HCT116 (cell line): Measurements from ENCODE around the gene PTX4. TPM values are rescaled to one million over a fixed set of nuclear protein-coding genes. Genes with fewer than 3 reads are reported as not detected.

Source experiments
- ATAC-seq: fragments of 200-7000 bp; cut with Tn5 transposase; 2 replicates; pipeline ENCODE4 v1.9.1; 2020; ENCODE audit warnings: mild to moderate bottlenecking, moderate library complexity
- BruUV-seq: library from RNA; stranded (reverse); fragments of 400-500 nt; replicated peaks from 2 replicates; lab custom pipeline; 2021; lab: Mats Ljungman, UMichigan
- CTCF ChIA-PET: fragments of 300-600 bp; sonication (Branson Sonifier 250); formaldehyde crosslinking; loops from one replicate; lab custom pipeline; 2021; ENCODE audit warnings: antibody characterized with exemption; lab: Charles Lee
- POLR2A ChIA-PET: fragments of 300-600, 350-600 bp; sonication (Branson Sonifier 250); formaldehyde crosslinking; loops from one replicate; lab custom pipeline; 2021; ENCODE audit warnings: antibody characterized with exemption; lab: Charles Lee
- RAD21 ChIA-PET, 2 experiments: fragments of 300-600 bp; sonication (Branson Sonifier 250); formaldehyde crosslinking; loops; one replicate each; lab custom pipeline; 2023; ENCODE audit warnings: low total read pairs in 2 of 2; ENCODE audit not compliant: uncharacterized antibody in 2 of 2, unreplicated experiment in 2 of 2, low non-redundant PET in 1 of 2; lab: Charles Lee
- DNase-seq: peaks from one replicate; pipeline ENCODE4 v3.0.0-alpha.2; 2010; ENCODE audit warnings: low read depth, low spot score
- H2AFZ ChIP-seq: fragments of 200-600 bp; shearing (Covaris generic), sonication (generic); 2 replicates; pipeline ENCODE4 v1.6.1; 2017; ENCODE audit warnings: low read depth, mixed run types, mixed read lengths, antibody characterized with exemption, low read length; ENCODE audit not compliant: poor library complexity, severe bottlenecking
- H3K27ac ChIP-seq: 2 replicates; pipeline ENCODE4 v1.5.1; 2012; ENCODE audit warnings: low read depth, low read length
- H3K27me3 ChIP-seq: fragments of 200-600 bp; sonication (generic); 2 replicates; pipeline ENCODE4 v1.6.1; 2016; ENCODE audit warnings: mixed run types, low read length, mixed read lengths; ENCODE audit not compliant: insufficient read depth
- H3K36me3 ChIP-seq, 2 experiments: fragments of 200-500 bp in 1 of 2; fragments of 200-600 bp in 1 of 2; sonication (Bioruptor generic) in 1 of 2; sonication (generic) in 1 of 2; 2 replicates each; pipeline versions ENCODE4 v1.5.1 to v1.6.1; 2014 to 2016; ENCODE audit warnings: low read length in 2 of 2, inconsistent platforms in 1 of 2, mixed read lengths in 1 of 2, mixed run types in 1 of 2; ENCODE audit not compliant: insufficient read depth in 2 of 2, control insufficient read depth in 1 of 2
- H3K4me1 ChIP-seq, 2 experiments: fragments of 200-600 bp in 1 of 2; sonication (generic) in 1 of 2; 2 replicates each; pipeline versions ENCODE4 v1.5.1 to v1.6.1; 2012 to 2017; ENCODE audit warnings: low read length in 2 of 2, inconsistent platforms in 1 of 2, mild to moderate bottlenecking in 1 of 2, mixed read lengths in 1 of 2, mixed run types in 1 of 2, moderate library complexity in 1 of 2; ENCODE audit not compliant: insufficient read depth in 2 of 2, control insufficient read depth in 1 of 2
- H3K4me2 ChIP-seq: fragments of 200-600 bp; sonication (generic); 2 replicates; pipeline ENCODE4 v1.6.1; 2017; ENCODE audit warnings: mixed run types, low read length, mixed read lengths
- H3K4me3 ChIP-seq, 2 experiments: fragments of 200-600 bp in 1 of 2; sonication (generic) in 1 of 2; replicated peaks in 1 of 2; 2 replicates each; pipeline ENCODE4 v1.5.1; 2011 to 2016; ENCODE audit warnings: low read length in 2 of 2, control low read depth in 1 of 2, low read depth in 1 of 2, mild to moderate bottlenecking in 1 of 2, mixed read lengths in 1 of 2, mixed run types in 1 of 2
- H3K79me2 ChIP-seq: fragments of 200-600 bp; sonication (generic); 2 replicates; pipeline ENCODE4 v1.6.1; 2017; ENCODE audit warnings: mild to moderate bottlenecking, mixed run types, low read length, moderate library complexity, mixed read lengths; ENCODE audit not compliant: insufficient read depth
- H3K9ac ChIP-seq: fragments of 200-600 bp; sonication (generic); 2 replicates; pipeline ENCODE4 v1.6.1; 2016; ENCODE audit warnings: low read length, mixed read lengths
- H3K9me2 ChIP-seq: fragments of 200-600 bp; sonication (generic), shearing (Covaris generic); 2 replicates; pipeline ENCODE4 v1.6.1; 2017; ENCODE audit warnings: mixed run types, mild to moderate bottlenecking, moderate library complexity; ENCODE audit not compliant: insufficient read depth
- H3K9me3 ChIP-seq, 2 experiments: fragments of 200-500 bp in 1 of 2; fragments of 200-600 bp in 1 of 2; sonication (Bioruptor generic) in 1 of 2; sonication (generic) in 1 of 2; 2 replicates each; pipeline ENCODE4 v1.6.1; 2014 to 2017; ENCODE audit warnings: low read length in 2 of 2, mixed read lengths in 2 of 2, inconsistent platforms in 1 of 2, low read depth in 1 of 2, mild to moderate bottlenecking in 1 of 2, mixed run types in 1 of 2, moderate library complexity in 1 of 2; ENCODE audit not compliant: control insufficient read depth in 1 of 2, insufficient read depth in 1 of 2
- H4K20me1 ChIP-seq: fragments of 200-600 bp; sonication (generic), shearing (Covaris generic); 2 replicates; pipeline ENCODE4 v1.6.1; 2017; ENCODE audit warnings: mixed run types, mild to moderate bottlenecking, moderate library complexity; ENCODE audit not compliant: insufficient read depth
- EGR1 ChIP-seq: IDR thresholded peaks from 2 replicates; pipeline ENCODE4 v1.6.1; 2012; ENCODE audit warnings: low read depth
- FOSL1 ChIP-seq: IDR thresholded peaks from 2 replicates; pipeline ENCODE4 v1.6.1; 2012; ENCODE audit warnings: low read depth
- POLR2AphosphoS5 ChIP-seq: IDR thresholded peaks from 2 replicates; pipeline ENCODE4 v1.6.1; 2011; ENCODE audit warnings: mild to moderate bottlenecking, low read depth, low read length, moderate library complexity
- SIN3A ChIP-seq: IDR thresholded peaks from 2 replicates; pipeline ENCODE4 v1.6.1; 2012; ENCODE audit warnings: low read depth
- SRF ChIP-seq: IDR thresholded peaks from 2 replicates; pipeline ENCODE4 v1.6.1; 2012; ENCODE audit warnings: low read depth
- TCF7L2 ChIP-seq: IDR thresholded peaks from 2 replicates; pipeline ENCODE4 v1.7.0; 2011; ENCODE audit warnings: borderline replicate concordance, inconsistent platforms; ENCODE audit not compliant: insufficient read depth, insufficient read length; ENCODE audit errors: extremely low read depth
- intact Hi-C: fragments of 100-400 bp; cut with micrococcal nuclease; formaldehyde crosslinking; loops from 2 replicates; pipeline ENCODE4 v1.10.0; 2022
- total RNA-seq: library from RNA; stranded (reverse); gene quantifications from one replicate; pipeline ENCODE4 v1.2.1, GENCODE V29; 2021; ENCODE audit not compliant: unreplicated experiment
- TF ChIP-seq, protein P1 (sequence below): IDR thresholded peaks from 2 replicates; pipeline ENCODE4 v1.6.1; 2011; ENCODE audit warnings: mild to moderate bottlenecking, low read length, moderate library complexity; ENCODE audit not compliant: insufficient replicate concordance; ENCODE audit errors: extremely low read depth
- TF ChIP-seq, protein P2 (sequence below): IDR thresholded peaks from 2 replicates; pipeline ENCODE4 v1.6.1; 2012

PTX4 gene
- total RNA-seq, 1 experiment from 2014 or later: not detected

- ATAC-seq: no peak
- no peak overlapping the region for H3K9ac ChIP-seq
- intact Hi-C loops: no loop called here
- no peaks in the 10 kb centered on the region for H3K4me1 ChIP-seq
- H3K4me2 ChIP-seq: no peak overlapping the region
- ChIA-PET RAD21 (no interaction called here), CTCF (no interaction called here), POLR2A (no interaction called here)
- TF ChIP-seq, protein P1, sequence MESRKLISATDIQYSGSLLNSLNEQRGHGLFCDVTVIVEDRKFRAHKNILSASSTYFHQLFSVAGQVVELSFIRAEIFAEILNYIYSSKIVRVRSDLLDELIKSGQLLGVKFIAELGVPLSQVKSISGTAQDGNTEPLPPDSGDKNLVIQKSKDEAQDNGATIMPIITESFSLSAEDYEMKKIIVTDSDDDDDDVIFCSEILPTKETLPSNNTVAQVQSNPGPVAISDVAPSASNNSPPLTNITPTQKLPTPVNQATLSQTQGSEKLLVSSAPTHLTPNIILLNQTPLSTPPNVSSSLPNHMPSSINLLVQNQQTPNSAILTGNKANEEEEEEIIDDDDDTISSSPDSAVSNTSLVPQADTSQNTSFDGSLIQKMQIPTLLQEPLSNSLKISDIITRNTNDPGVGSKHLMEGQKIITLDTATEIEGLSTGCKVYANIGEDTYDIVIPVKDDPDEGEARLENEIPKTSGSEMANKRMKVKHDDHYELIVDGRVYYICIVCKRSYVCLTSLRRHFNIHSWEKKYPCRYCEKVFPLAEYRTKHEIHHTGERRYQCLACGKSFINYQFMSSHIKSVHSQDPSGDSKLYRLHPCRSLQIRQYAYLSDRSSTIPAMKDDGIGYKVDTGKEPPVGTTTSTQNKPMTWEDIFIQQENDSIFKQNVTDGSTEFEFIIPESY: no peak
- no peak for TF ChIP-seq SRF
- TF ChIP-seq FOSL1: no peak
- TF ChIP-seq, protein P2, sequence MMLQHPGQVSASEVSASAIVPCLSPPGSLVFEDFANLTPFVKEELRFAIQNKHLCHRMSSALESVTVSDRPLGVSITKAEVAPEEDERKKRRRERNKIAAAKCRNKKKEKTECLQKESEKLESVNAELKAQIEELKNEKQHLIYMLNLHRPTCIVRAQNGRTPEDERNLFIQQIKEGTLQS: no peak
- TF ChIP-seq SIN3A: no peak
- no peak for TF ChIP-seq EGR1
- no peak for TF ChIP-seq POLR2AphosphoS5
- TF ChIP-seq TCF7L2: no peak
- H4K20me1 ChIP-seq: no peaks in the 10 kb centered on the region
- no peak overlapping the region for H3K27ac ChIP-seq
- no TSS peak for BruUV-seq
- no peak overlapping the region for H3K4me3 ChIP-seq
- H3K9me3 ChIP-seq: no peaks in the 10 kb centered on the region
- no peaks in the 10 kb centered on the region for H3K27me3 ChIP-seq
- no peak overlapping the region for H2AFZ ChIP-seq
- H3K9me2 ChIP-seq: no peaks in the 10 kb centered on the region
- H3K79me2 ChIP-seq: no peaks in the 10 kb centered on the region
- H3K36me3 ChIP-seq: no peaks in the 10 kb centered on the region
- DNase-seq: no peak
Measured at GRCh38 chr16:1444730-1445517, 43.8 kb downstream of the PTX4 start.
